SK-N-MC (cell line): Measurements from ENCODE around the gene CCDC66.

Experiments
- EZH2 ChIP-seq: fragments of 200-600 bp; sonication (generic); IDR thresholded peaks from one replicate; pipeline ENCODE4 v1.6.1; 2017; ENCODE audit warnings: antibody characterized with exemption
- POLR2AphosphoS5 ChIP-seq: IDR thresholded peaks from 2 replicates; pipeline ENCODE4 v1.6.1; 2012; ENCODE audit warnings: mild to moderate bottlenecking, low read depth, low read length, borderline replicate concordance

DNA sequence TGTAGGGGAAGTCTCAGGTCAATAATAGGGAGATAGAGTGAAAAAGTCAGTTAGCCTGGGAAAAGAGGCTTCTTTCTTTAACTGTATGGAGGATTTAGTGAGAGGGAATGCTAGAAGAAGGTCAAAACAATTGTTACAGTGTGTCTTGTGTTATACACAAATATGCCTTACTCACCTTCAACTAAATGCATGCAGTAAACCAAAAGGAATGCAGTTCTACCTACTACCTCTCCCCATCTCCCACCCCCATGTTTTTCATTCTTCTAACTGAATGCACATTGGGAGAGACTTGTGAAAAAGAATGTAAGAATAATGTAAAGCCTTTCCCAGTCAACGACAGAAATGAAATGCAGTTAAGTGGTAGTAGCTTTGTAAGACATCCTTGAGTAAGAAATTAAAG is 33.8 kb downstream of the CCDC66 start:
- TF ChIP-seq POLR2AphosphoS5: no peak
- no peak for TF ChIP-seq EZH2
